HepG2 (cell line): Measurements from ENCODE around the gene NSMF. TPM values are rescaled to one million over a fixed set of nuclear protein-coding genes. Genes with fewer than 3 reads are reported as not detected.

Source experiments
- CTCF ChIP-seq: sonication (generic); formaldehyde crosslinking; IDR thresholded peaks from 2 replicates; pipeline ENCODE4 v1.5.0; 2020; ENCODE audit warnings: mild to moderate bottlenecking, missing genetic modification reagents, moderate library complexity
- DMAP1 ChIP-seq: IDR thresholded peaks from 2 replicates; pipeline ENCODE4 v1.6.1; 2016
- GATAD2A ChIP-seq: IDR thresholded peaks from 2 replicates; pipeline ENCODE4 v1.6.1; 2016
- GFI1 ChIP-seq: sonication (generic); formaldehyde crosslinking; IDR thresholded peaks from 2 replicates; pipeline ENCODE4 v1.5.0; 2020; ENCODE audit warnings: missing genetic modification reagents, mild to moderate bottlenecking, borderline replicate concordance
- KDM4B ChIP-seq: sonication (generic); formaldehyde crosslinking; IDR thresholded peaks from 2 replicates; pipeline ENCODE4 v1.4.0; 2020; ENCODE audit warnings: missing genetic modification reagents
- KLF15 ChIP-seq: sonication (generic); formaldehyde crosslinking; IDR thresholded peaks from 2 replicates; pipeline ENCODE4 v1.8.1; 2023; ENCODE audit warnings: borderline replicate concordance, mild to moderate bottlenecking, inconsistent platforms, missing genetic modification reagents, mixed read lengths
- MED8 ChIP-seq: sonication (generic); formaldehyde crosslinking; IDR thresholded peaks from 2 replicates; pipeline ENCODE4 v1.8.1; 2023; ENCODE audit warnings: mild to moderate bottlenecking, missing genetic modification reagents; ENCODE audit not compliant: insufficient replicate concordance
- MIXL1 ChIP-seq: IDR thresholded peaks from 2 replicates; pipeline ENCODE4 v1.6.1; 2016
- NFATC3 ChIP-seq: sonication (generic); formaldehyde crosslinking; IDR thresholded peaks from 2 replicates; pipeline ENCODE4 v1.5.1; 2020; ENCODE audit warnings: mild to moderate bottlenecking, missing genetic modification reagents
- PBX2 ChIP-seq: IDR thresholded peaks from 2 replicates; pipeline ENCODE4 v1.6.1; 2016; ENCODE audit warnings: control low read depth
- RBM39 ChIP-seq: fragments of 200-400 bp; formaldehyde crosslinking; IDR thresholded peaks from one replicate; pipeline ENCODE4 v1.6.1; 2018; ENCODE audit warnings: antibody characterized with exemption, mild to moderate bottlenecking, low read depth, low read length; ENCODE audit not compliant: poor library complexity, severe bottlenecking
- REL ChIP-seq: sonication (generic); formaldehyde crosslinking; conservative IDR thresholded peaks from 2 replicates; pipeline ENCODE4 v1.8.0; 2022; ENCODE audit warnings: mild to moderate bottlenecking, missing genetic modification reagents, moderate library complexity
- RFX3 ChIP-seq: IDR thresholded peaks from 2 replicates; pipeline ENCODE4 v1.6.1; 2016; ENCODE audit warnings: missing biosample characterization, missing genetic modification reagents
- SP4 ChIP-seq: sonication (generic); formaldehyde crosslinking; IDR thresholded peaks from 2 replicates; pipeline ENCODE4 v1.8.1; 2023; ENCODE audit warnings: mild to moderate bottlenecking, missing genetic modification reagents
- TBX2 ChIP-seq: sonication (generic); formaldehyde crosslinking; IDR thresholded peaks from 2 replicates; pipeline ENCODE4 v1.5.0; 2020; ENCODE audit warnings: missing genetic modification reagents, mild to moderate bottlenecking, borderline replicate concordance
- ZFP90 ChIP-seq: sonication (generic); formaldehyde crosslinking; IDR thresholded peaks from 2 replicates; pipeline ENCODE4 v1.8.0; 2022; ENCODE audit warnings: missing genetic modification reagents, mild to moderate bottlenecking, inconsistent platforms, borderline replicate concordance
- ZFX ChIP-seq: sonication (generic); formaldehyde crosslinking; IDR thresholded peaks from 2 replicates; pipeline ENCODE4 v1.4.0; 2020; ENCODE audit warnings: mild to moderate bottlenecking, low read depth, missing genetic modification reagents, moderate library complexity
- ZNF121 ChIP-seq: sonication (generic); formaldehyde crosslinking; IDR thresholded peaks from 2 replicates; pipeline ENCODE4 v1.5.0; 2020; ENCODE audit warnings: mild to moderate bottlenecking, missing genetic modification reagents
- ZNF225 ChIP-seq: sonication (generic); formaldehyde crosslinking; IDR thresholded peaks from 2 replicates; pipeline ENCODE4 v1.4.0; 2020; ENCODE audit warnings: mild to moderate bottlenecking, missing genetic modification reagents
- ZNF567 ChIP-seq: sonication (generic); formaldehyde crosslinking; IDR thresholded peaks from 2 replicates; pipeline ENCODE4 v1.8.1; 2023; ENCODE audit warnings: mild to moderate bottlenecking, missing genetic modification reagents, borderline replicate concordance
- ZNF574 ChIP-seq: sonication (generic); formaldehyde crosslinking; IDR thresholded peaks from 2 replicates; pipeline ENCODE4 v1.4.0; 2020; ENCODE audit warnings: missing genetic modification reagents
- polyA plus RNA-seq, 8 experiments: library from polyadenylated mRNA; depleted of rRNA in 3 of 8; stranded (reverse) in 7 of 8; unstranded in 1 of 8; fragments of >200 nt; fragmentation: Illumina TruSeq in 4 of 8; extraction: Trizol in 4 of 8; gene quantifications; 2 replicates each; pipeline versions ENCODE4 v1.2.1 to v1.2.3, GENCODE V29; 2011 to 2016; ENCODE audit warnings: low read depth in 4 of 8, missing spikeins in 1 of 8, mixed read lengths in 1 of 8; ENCODE audit not compliant: insufficient read depth in 1 of 8
- total RNA-seq, 5 experiments: library from RNA; depleted of rRNA; stranded (reverse); fragments of >200 nt; fragmentation: Illumina TruSeq; extraction: Trizol; gene quantifications; 2 replicates each; pipeline ENCODE4 v1.2.3, GENCODE V29; 2016; ENCODE audit warnings: low read depth in 1 of 5

NSMF gene
- total and polyA plus RNA-seq, 2 of the 13 experiments (the other 11 are each of a cell fraction or from before 2014, with no cell fraction given) = 44.3 to 183 TPM

GRCh38 chr9:137406876-137407589 is 52.1 kb downstream of the NSMF start (continued):
- TF ChIP-seq ZNF574 (CRISPR knock-in tag) = peak; percentile 31; the same call in 1 of the 2 replicates
- no peak for TF ChIP-seq PBX2 (CRISPR knock-in tag)
- TF ChIP-seq RBM39 = peak; percentile 59
- peak; percentile 74 for TF ChIP-seq SP4
- TF ChIP-seq GFI1 = no peak
- no peak for TF ChIP-seq RFX3 (CRISPR knock-in tag)
- peak; percentile 68 for TF ChIP-seq ZFX (CRISPR knock-in tag)
- peak; percentile 85 for TF ChIP-seq CTCF
- TF ChIP-seq REL = no peak
- TF ChIP-seq TBX2 (CRISPR knock-in tag) = peak; percentile 24; the same call in 1 of the 2 replicates
- no peak for TF ChIP-seq KLF15 (CRISPR knock-in tag)
- TF ChIP-seq GATAD2A (CRISPR knock-in tag) = no peak
- no peak for TF ChIP-seq ZNF121 (CRISPR knock-in tag)
- no peak for TF ChIP-seq MIXL1
- no peak for TF ChIP-seq NFATC3 (CRISPR knock-in tag)
- no peak for TF ChIP-seq KDM4B (CRISPR knock-in tag)
- no peak for TF ChIP-seq MED8 (CRISPR knock-in tag)
- TF ChIP-seq DMAP1 = no peak
- no peak for TF ChIP-seq ZNF225
- TF ChIP-seq ZNF567 = 0 out of 2 replicates have a peak, but pooled peaks have one; percentile 31
- peak; percentile 29; the same call in 1 of the 2 replicates for TF ChIP-seq ZFP90
